Keratinocyte (primary cell): ENCODE data around the gene FAM110A. TPM values are rescaled to one million over a fixed set of nuclear protein-coding genes. Genes with fewer than 3 reads are reported as not detected.
"Not testable (repeated sequence)": the region's sequence is repeated elsewhere in the genome, so short reads cannot be mapped to it uniquely, and the experiment has no call there.

Source experiments
- DNase-seq: peaks from one replicate; pipeline ENCODE4 v3.0.0-alpha.2; 2011; ENCODE audit warnings: low read depth, missing footprints, low spot score
- FAIRE-seq: peaks from 2 replicates; lab custom pipeline; 2011; peaks lifted over from hg19 to GRCh38; lab: Jason Lieb, UNC
- H2AFZ ChIP-seq: 2 replicates; pipeline ENCODE4 v1.6.0; 2012; ENCODE audit warnings: low read length, control low read depth, inconsistent platforms; ENCODE audit not compliant: control insufficient read depth
- H3K27ac ChIP-seq: 2 replicates; pipeline ENCODE4 v1.5.1; 2011; ENCODE audit warnings: low read length; ENCODE audit not compliant: control insufficient read depth, insufficient read depth
- H3K27me3 ChIP-seq: 3 replicates; pipeline ENCODE4 v1.6.0; 2011; ENCODE audit warnings: low read length; ENCODE audit not compliant: control insufficient read depth, insufficient read depth; ENCODE audit errors: extremely low read depth
- H3K36me3 ChIP-seq, 2 experiments: 2 replicates in 1 of 2; 3 replicates in 1 of 2; pipeline ENCODE4 v1.5.1; 2011; ENCODE audit warnings: low read length in 2 of 2, mild to moderate bottlenecking in 1 of 2; ENCODE audit not compliant: control insufficient read depth in 2 of 2, insufficient read depth in 2 of 2; ENCODE audit errors: extremely low read depth in 1 of 2
- H3K4me1 ChIP-seq: 3 replicates; pipeline ENCODE4 v1.5.1; 2011; ENCODE audit warnings: low read length; ENCODE audit not compliant: control insufficient read depth, insufficient read depth; ENCODE audit errors: extremely low read depth
- H3K4me2 ChIP-seq: 3 replicates; pipeline ENCODE4 v1.6.0; 2011; ENCODE audit warnings: low read depth, low read length; ENCODE audit not compliant: control insufficient read depth, insufficient read depth; ENCODE audit errors: extremely low read depth
- H3K4me3 ChIP-seq, 3 experiments: fragments of 200-600 bp in 1 of 3; sonication (generic) in 1 of 3; 2 replicates in 2 of 3; 3 replicates in 1 of 3; pipeline ENCODE4 v1.5.1; 2011 to 2016; ENCODE audit warnings: low read length in 3 of 3, mild to moderate bottlenecking in 3 of 3, control low read depth in 2 of 3, inconsistent platforms in 1 of 3, low read depth in 1 of 3, mixed read lengths in 1 of 3, mixed run types in 1 of 3, moderate library complexity in 1 of 3; ENCODE audit not compliant: control insufficient read depth in 2 of 3, insufficient read depth in 2 of 3; ENCODE audit errors: extremely low read depth in 1 of 3
- H3K79me2 ChIP-seq: 2 replicates; pipeline ENCODE4 v1.6.0; 2012; ENCODE audit warnings: low read length; ENCODE audit not compliant: control insufficient read depth, insufficient read depth
- H3K9ac ChIP-seq: 3 replicates; pipeline ENCODE4 v1.6.0; 2011; ENCODE audit warnings: low read length; ENCODE audit not compliant: control insufficient read depth, insufficient read depth; ENCODE audit errors: extremely low read depth
- H3K9me1 ChIP-seq: 3 replicates; pipeline ENCODE4 v1.6.0; 2011; ENCODE audit warnings: low read length; ENCODE audit not compliant: control insufficient read depth, insufficient read depth; ENCODE audit errors: extremely low read depth
- H3K9me3 ChIP-seq: 2 replicates; pipeline ENCODE4 v1.5.1; 2012; ENCODE audit warnings: low read depth, low read length; ENCODE audit not compliant: control insufficient read depth
- H4K20me1 ChIP-seq: 3 replicates; pipeline ENCODE4 v1.6.0; 2011; ENCODE audit warnings: low read length; ENCODE audit not compliant: control insufficient read depth, insufficient read depth; ENCODE audit errors: extremely low read depth
- CTCF ChIP-seq, 3 experiments: IDR thresholded peaks in 1 of 3; conservative IDR thresholded peaks in 1 of 3; optimal IDR thresholded peaks in 1 of 3; 2 replicates in 2 of 3; 3 replicates in 1 of 3; pipeline versions ENCODE3 to v1.5.1; 2011; ENCODE audit warnings: low read length in 3 of 3, mild to moderate bottlenecking in 3 of 3, moderate library complexity in 2 of 3, control low read depth in 1 of 3, inconsistent platforms in 1 of 3; ENCODE audit not compliant: insufficient read depth in 2 of 3; ENCODE audit errors: extremely low read depth in 1 of 3
- EZH2 ChIP-seq: IDR thresholded peaks from one replicate; pipeline ENCODE4 v1.6.1; 2012; ENCODE audit warnings: inconsistent platforms, mild to moderate bottlenecking, low read length, moderate library complexity
- dilution Hi-C: fragments of 300-500 bp; cut with MboI; formaldehyde crosslinking; loops from one replicate; pipeline ENCODE4 v1.7.0; 2020; ENCODE audit warnings: low sequenced_read_pairs; ENCODE audit not compliant: extremely low pct_ligation_motif_present
- polyA plus RNA-seq, 5 experiments: library from polyadenylated mRNA; depleted of rRNA in 3 of 5; stranded (reverse) in 3 of 5; stranded (forward) in 1 of 5; unstranded in 1 of 5; fragments of >200 nt; gene quantifications; 1 replicate in 1 of 5; 2 replicates in 3 of 5; 3 replicates in 1 of 5; pipeline versions ENCODE4 v1.2.1 to v1.2.3, GENCODE V29; 2011 to 2012; ENCODE audit warnings: missing spikeins in 2 of 5, low read depth in 1 of 5, low replicate concordance in 1 of 5

Gene FAM110A
- polyA plus RNA-seq, 1 donor (not counting 4 experiments of a cell fraction or from before 2014, with no cell fraction given): 12.3 TPM

GRCh38 chr20:796921-797320, 36.6 kb upstream of the FAM110A start:
- no peaks in the 10 kb centered on the region for H3K27me3 ChIP-seq
- no peak for TF ChIP-seq EZH2
- TF ChIP-seq CTCF (optimal IDR thresholded peaks at IDR 0.05 in 1 of 3, IDR thresholded peaks at IDR 0.05 in 1 of 3, conservative IDR thresholded peaks at IDR 0.05 in 1 of 3; ENCODE audit: extremely low read depth in 1 of 3, insufficient read depth in 2 of 3, low read length in 3 of 3): no peak
- no peaks in the 10 kb centered on the region for H3K79me2 ChIP-seq
- H2AFZ ChIP-seq: no peak overlapping the region
- DNase-seq: no peak
- no peak overlapping the region for H3K4me3 ChIP-seq
- dilution Hi-C loops: no loop called here
- H3K4me2 ChIP-seq: no peak overlapping the region
- H3K4me1 ChIP-seq: no peaks in the 10 kb centered on the region
- H3K9ac ChIP-seq: no peak overlapping the region
- H4K20me1 ChIP-seq: no peaks in the 10 kb centered on the region
- H3K9me3 ChIP-seq: no peaks in the 10 kb centered on the region
- H3K36me3 ChIP-seq: no peaks in the 10 kb centered on the region
- no peak for FAIRE-seq
- no peak overlapping the region for H3K27ac ChIP-seq
- no peaks in the 10 kb centered on the region for H3K9me1 ChIP-seq

- H3K27me3 ChIP-seq, dilution Hi-C loops, DNase-seq, H2AFZ ChIP-seq, FAIRE-seq, H3K9ac ChIP-seq, H4K20me1 ChIP-seq, H3K4me1 ChIP-seq, H3K9me3 ChIP-seq, H3K79me2 ChIP-seq, H3K4me3 ChIP-seq, H3K27ac ChIP-seq, H3K9me1 ChIP-seq, H3K4me2 ChIP-seq, H3K36me3 ChIP-seq: not testable (repeated sequence)
Measured at GRCh38 chr20:798746-799145, 34.8 kb upstream of the FAM110A start.

GRCh38 chr20:800026-800425, 33.5 kb upstream of the FAM110A start:
- H3K4me3 ChIP-seq, dilution Hi-C loops, H3K27ac ChIP-seq, FAIRE-seq, H3K79me2 ChIP-seq, H3K27me3 ChIP-seq, H3K36me3 ChIP-seq, H2AFZ ChIP-seq, DNase-seq, H3K4me2 ChIP-seq, H3K9ac ChIP-seq, H3K4me1 ChIP-seq, H3K9me3 ChIP-seq, H4K20me1 ChIP-seq, H3K9me1 ChIP-seq: not testable (repeated sequence)
